Lower leg skin (tissue), 3 donors: ENCODE measurements around the gene PSPC1.

ENCODE experiments used
- CTCF ChIP-seq, 3 donors: fragments of 450-650 bp; IDR thresholded peaks; one replicate each; pipeline ENCODE4 v1.5.1; 2016; ENCODE audit warnings: antibody characterized with exemption in 3 of 3, mild to moderate bottlenecking in 3 of 3, moderate library complexity in 2 of 3
- POLR2A ChIP-seq, 2 donors: fragments of 450-650 bp; IDR thresholded peaks; one replicate each; pipeline ENCODE4 v1.6.1; 2016 to 2017; ENCODE audit warnings: antibody characterized with exemption in 2 of 2, mild to moderate bottlenecking in 1 of 2, moderate library complexity in 1 of 2

GRCh38 chr13:19658831-19659230 lies 123.9 kb downstream of the PSPC1 start:
- TF ChIP-seq CTCF (IDR thresholded peaks at IDR 0.05) = no peak
- TF ChIP-seq POLR2A (IDR thresholded peaks at IDR 0.05) = no peak
